Thoracic aorta (tissue), 2 donors: Measurements from ENCODE around the gene PLAAT2. TPM values are rescaled to one million over a fixed set of nuclear protein-coding genes. Genes with fewer than 3 reads are reported as not detected.

ENCODE experiments used
- ATAC-seq: fragments of 150-250 bp; one replicate; pipeline ENCODE4 v1.8.0; 2017; ENCODE audit warnings: low read depth; ENCODE audit not compliant: insufficient number of reproducible peaks, low FRiP score
- DNase-seq: peaks from one replicate; pipeline ENCODE4 v3.0.0-alpha.2; 2020; ENCODE audit warnings: low spot score
- H3K27ac ChIP-seq, 2 donors: fragments of 200-600 bp; sonication (generic); 1 replicate in 1 of 2; 2 replicates in 1 of 2; pipeline ENCODE4 v1.5.1; 2016; ENCODE audit warnings: mild to moderate bottlenecking in 2 of 2, moderate library complexity in 2 of 2
- H3K27me3 ChIP-seq: fragments of 200-600 bp; sonication (generic); replicated peaks from 2 replicates; pipeline ENCODE4 v1.6.0; 2016; ENCODE audit warnings: mild to moderate bottlenecking; ENCODE audit not compliant: insufficient read depth
- H3K36me3 ChIP-seq: fragments of 200-600 bp; sonication (generic); one replicate; pipeline ENCODE4 v1.5.1; 2016
- H3K4me1 ChIP-seq, 2 donors: fragments of 200-600 bp; sonication (generic); 1 replicate in 1 of 2; 2 replicates in 1 of 2; pipeline versions ENCODE4 v1.5.1 to v1.6.0; 2016; ENCODE audit warnings: low read depth in 2 of 2, mild to moderate bottlenecking in 1 of 2; ENCODE audit not compliant: control insufficient read depth in 1 of 2
- H3K4me3 ChIP-seq: fragments of 200-600 bp; sonication (generic); 2 replicates; pipeline ENCODE4 v1.5.1; 2016; ENCODE audit warnings: mild to moderate bottlenecking
- H3K9me3 ChIP-seq: fragments of 200-600 bp; sonication (generic); 2 replicates; pipeline ENCODE4 v1.5.1; 2016
- CTCF ChIP-seq: fragments of 200-600 bp; sonication (generic); IDR thresholded peaks from one replicate; pipeline ENCODE4 v1.5.1; 2019; ENCODE audit warnings: antibody characterized with exemption
- total RNA-seq, 2 donors: library from RNA; depleted of rRNA; stranded (reverse); fragments of >200 nt; gene quantifications; one replicate each; pipeline versions ENCODE4 v1.1.0 to v1.2.3, GENCODE V29; 2016

The PLAAT2 gene
- total RNA-seq, 2 donors from 2014 or later = not detected

- Histone ChIP-seq H3K4me3 (no peak overlapping the region), H3K27me3 (no peaks in the 10 kb centered on the region), H3K4me1 (peaks cover 13 to 15% of the 10 kb centered on the region in 2 donors), H3K27ac (no peak overlapping the region), H3K36me3 (no peaks in the 10 kb centered on the region), H3K9me3 (no peaks in the 10 kb centered on the region)
- TF ChIP-seq CTCF = no peak
- ATAC-seq = no peak
- DNase-seq = no peak
Measured at GRCh38 chr11:63556404-63557013, 6.7 kb downstream of the PLAAT2 start.

- no peak for ATAC-seq
- no peak for TF ChIP-seq CTCF
Measured at GRCh38 chr11:63554877-63555223, 8.3 kb downstream of the PLAAT2 start.

GRCh38 chr11:63553759-63554158 lies 9.4 kb downstream of the PLAAT2 start:
- Histone ChIP-seq H3K4me1 (no peaks in the 10 kb centered on the region), H3K4me3 (no peak overlapping the region), H3K27me3 (no peaks in the 10 kb centered on the region), H3K27ac (no peak overlapping the region), H3K36me3 (no peaks in the 10 kb centered on the region), H3K9me3 (no peaks in the 10 kb centered on the region)
- no peak for TF ChIP-seq CTCF
- DNase-seq (no peak), ATAC-seq (no peak)

More at GRCh38 chr11:63554877-63555223, 8.3 kb downstream of the PLAAT2 start:
- H3K4me3 ChIP-seq = no peak overlapping the region
- H3K27me3 ChIP-seq = no peaks in the 10 kb centered on the region
- H3K9me3 ChIP-seq = no peaks in the 10 kb centered on the region
- no peak overlapping the region for H3K27ac ChIP-seq
- H3K4me1 ChIP-seq = no peaks in the 10 kb centered on the region
- no peaks in the 10 kb centered on the region for H3K36me3 ChIP-seq
- DNase-seq = no peak

GRCh38 chr11:63552921-63553320 lies 10.3 kb downstream of the PLAAT2 start:
- Histone ChIP-seq H3K27me3 (no peaks in the 10 kb centered on the region), H3K9me3 (no peaks in the 10 kb centered on the region), H3K36me3 (no peaks in the 10 kb centered on the region), H3K4me1 (no peaks in the 10 kb centered on the region), H3K27ac (no peak overlapping the region), H3K4me3 (no peak overlapping the region)
- DNase-seq = no peak
- ATAC-seq = no peak
- no peak for TF ChIP-seq CTCF

- no peak for DNase-seq
- no peak for ATAC-seq
- Histone ChIP-seq H3K27ac (no peak overlapping the region), H3K36me3 (no peaks in the 10 kb centered on the region), H3K4me1 (no peaks in the 10 kb centered on the region), H3K27me3 (no peaks in the 10 kb centered on the region), H3K9me3 (no peaks in the 10 kb centered on the region), H3K4me3 (no peak overlapping the region)
- TF ChIP-seq CTCF = no peak
Measured at GRCh38 chr11:63551889-63552266, 11.3 kb downstream of the PLAAT2 start.
